CD14-positive monocyte (primary cell): ENCODE measurements around the gene ZDHHC8. TPM values are rescaled to one million over a fixed set of nuclear protein-coding genes. Genes with fewer than 3 reads are reported as not detected.

ENCODE experiments used
- DNase-seq, 3 donors: peaks; one replicate each; pipeline ENCODE4 v3.0.0-alpha.2; 2011 to 2022
- H2AFZ ChIP-seq: 2 replicates; pipeline ENCODE4 v1.6.0; 2012; ENCODE audit warnings: mild to moderate bottlenecking, low read depth, low read length, inconsistent platforms; ENCODE audit not compliant: insufficient read depth, poor library complexity, severe bottlenecking
- H3K27ac ChIP-seq, 2 donors: 1 replicate in 1 of 2; 2 replicates in 1 of 2; pipeline ENCODE4 v1.5.1; 2012 to 2013; ENCODE audit warnings: low read length in 2 of 2, control low read depth in 1 of 2, inconsistent platforms in 1 of 2, low read depth in 1 of 2, mild to moderate bottlenecking in 1 of 2
- H3K27me3 ChIP-seq, 2 donors: one replicate each; pipeline versions ENCODE4 v1.6.0 to v1.6.1; 2011 to 2013; ENCODE audit warnings: low read length in 2 of 2; ENCODE audit not compliant: control insufficient read depth in 2 of 2, insufficient read depth in 2 of 2
- H3K36me3 ChIP-seq, 2 donors: replicated peaks in 1 of 2; 1 replicate in 1 of 2; 2 replicates in 1 of 2; pipeline versions ENCODE4 v1.5.1 to v1.6.1; 2012 to 2013; ENCODE audit warnings: low read length in 2 of 2, control low read depth in 1 of 2, inconsistent platforms in 1 of 2, mild to moderate bottlenecking in 1 of 2; ENCODE audit not compliant: insufficient read depth in 2 of 2, control insufficient read depth in 1 of 2
- H3K4me1 ChIP-seq, 2 donors: 1 replicate in 1 of 2; 2 replicates in 1 of 2; pipeline versions ENCODE4 v1.5.1 to v1.6.1; 2012 to 2013; ENCODE audit warnings: low read length in 2 of 2, control low read depth in 1 of 2, inconsistent platforms in 1 of 2, mild to moderate bottlenecking in 1 of 2, moderate library complexity in 1 of 2; ENCODE audit not compliant: insufficient read depth in 2 of 2, control insufficient read depth in 1 of 2
- H3K4me2 ChIP-seq: replicated peaks from 2 replicates; pipeline ENCODE3; 2012; ENCODE audit warnings: low read length, moderate library complexity, mild to moderate bottlenecking; ENCODE audit not compliant: poor library complexity, severe bottlenecking; ENCODE audit errors: extremely low read depth
- H3K4me3 ChIP-seq, 3 experiments: fragments of 200-600 bp in 1 of 3; sonication (generic) in 1 of 3; replicated peaks in 1 of 3; 1 replicate in 2 of 3; 2 replicates in 1 of 3; pipeline ENCODE4 v1.5.1; 2011 to 2013; ENCODE audit warnings: low read length in 3 of 3, mild to moderate bottlenecking in 3 of 3, control low read depth in 2 of 3, low read depth in 2 of 3, inconsistent platforms in 1 of 3, moderate library complexity in 1 of 3
- H3K79me2 ChIP-seq: 2 replicates; pipeline ENCODE4 v1.6.0; 2012; ENCODE audit warnings: mild to moderate bottlenecking, control low read depth, inconsistent platforms, low read length, moderate library complexity; ENCODE audit not compliant: insufficient read depth
- H3K9ac ChIP-seq: 2 replicates; pipeline ENCODE4 v1.6.0; 2017; ENCODE audit warnings: low read length, mild to moderate bottlenecking; ENCODE audit not compliant: insufficient read depth, poor library complexity, severe bottlenecking
- H3K9me3 ChIP-seq, 2 donors: replicated peaks in 1 of 2; 1 replicate in 1 of 2; 2 replicates in 1 of 2; pipeline versions ENCODE4 v1.5.1 to v1.6.1; 2012 to 2013; ENCODE audit warnings: low read length in 2 of 2, control low read depth in 1 of 2; ENCODE audit not compliant: control insufficient read depth in 1 of 2, insufficient read depth in 1 of 2
- H4K20me1 ChIP-seq: 2 replicates; pipeline ENCODE4 v1.6.0; 2012; ENCODE audit warnings: mild to moderate bottlenecking, low read length, control low read depth, moderate library complexity; ENCODE audit not compliant: insufficient read depth
- H3K27ac Mint-ChIP-seq, 7 donors: one replicate each; pipeline ENCODE4 v1.8.0; 2020; ENCODE audit warnings: mild to moderate bottlenecking in 7 of 7, mixed read lengths in 7 of 7, moderate library complexity in 6 of 7, inconsistent platforms in 2 of 7
- H3K27me3 Mint-ChIP-seq, 3 donors: one replicate each; pipeline ENCODE4 v1.8.0; 2021 to 2022; ENCODE audit warnings: low read depth in 3 of 3, mild to moderate bottlenecking in 3 of 3, mixed read lengths in 3 of 3, moderate library complexity in 3 of 3, inconsistent platforms in 1 of 3
- H3K36me3 Mint-ChIP-seq, 2 donors: one replicate each; pipeline ENCODE4 v1.8.0; 2020; ENCODE audit warnings: mixed read lengths in 2 of 2, inconsistent platforms in 1 of 2, mild to moderate bottlenecking in 1 of 2
- H3K4me1 Mint-ChIP-seq: one replicate; pipeline ENCODE4 v1.8.0; 2020; ENCODE audit warnings: mild to moderate bottlenecking, mixed read lengths
- H3K4me3 Mint-ChIP-seq, 2 donors: one replicate each; pipeline ENCODE4 v1.8.0; 2020; ENCODE audit warnings: mild to moderate bottlenecking in 2 of 2, mixed read lengths in 2 of 2, moderate library complexity in 1 of 2
- H3K9me3 Mint-ChIP-seq, 7 donors: one replicate each; pipeline ENCODE4 v1.8.0; 2020 to 2022; ENCODE audit warnings: mixed read lengths in 7 of 7, mild to moderate bottlenecking in 6 of 7, moderate library complexity in 6 of 7, inconsistent platforms in 2 of 7
- CTCF ChIP-seq: fragments of 200-600 bp; IDR thresholded peaks from one replicate; pipeline ENCODE4 v1.8.0; 2022; ENCODE audit warnings: antibody characterized with exemption, mild to moderate bottlenecking
- whole genome bisulfite sequencing: methylation state at CpG from one replicate; pipeline ENCODE4 v1.1.5; 2013; ENCODE audit warnings: missing lambda C conversion rate; ENCODE audit not compliant: insufficient coverage; 5-methylcytosine and 5-hydroxymethylcytosine counted together
- intact Hi-C, 2 donors: fragments of 100-400 bp; cut with micrococcal nuclease; formaldehyde crosslinking; loops; one replicate each; pipeline versions ENCODE4 v1.15.0 to v1.15.1; 2023
- polyA plus RNA-seq, 3 donors: library from polyadenylated mRNA; depleted of rRNA in 1 of 3; unstranded in 2 of 3; stranded (reverse) in 1 of 3; fragments of 300-500 nt in 2 of 3; fragments of >200 nt in 1 of 3; fragmentation: Illumina TruSeq in 2 of 3; gene quantifications; 1 replicate in 2 of 3; 2 replicates in 1 of 3; pipeline ENCODE4 v1.2.3, GENCODE V29; 2012 to 2021

Gene ZDHHC8
- polyA plus RNA-seq, 3 donors, result 0.73 to 76.3 (median 1.1) TPM

GRCh38 chr22:20111689-20112622 is 19.6 kb upstream of the ZDHHC8 start:
- peak overlapping the region in 4 of 7 donors; percentile 66 to 79 (median 71) for H3K27ac Mint-ChIP-seq
- intact Hi-C loops, result loop anchor here in 1 of 2 donors (10.0 kb wide), 2 partner anchors 87 to 257 kb away; partner anchors contain the start of genes GNB1L, RTL10 and TANGO2
- no peak for DNase-seq

More at GRCh38 chr22:20111689-20112622, 19.6 kb upstream of the ZDHHC8 start:
- Histone ChIP-seq H3K79me2 (peaks cover 32% of the 10 kb centered on the region), H3K27ac (peak overlapping the region in 1 of 2 donors; percentile 26), H3K9me3 (no peaks in the 10 kb centered on the region), H2AFZ (no peak overlapping the region), H3K27me3 (no peaks in the 10 kb centered on the region), H3K4me1 (peaks cover 9 to 16% of the 10 kb centered on the region in 2 donors), H3K36me3 (peaks cover 71 to 86% of the 10 kb centered on the region in 2 donors), H3K9ac (no peak overlapping the region), H3K4me2 (no peak overlapping the region), H4K20me1 (peaks cover 25% of the 10 kb centered on the region), H3K4me3 (no peak overlapping the region)
- Mint-ChIP-seq H3K4me3 (no peak overlapping the region), H3K9me3 (no peaks in the 10 kb centered on the region), H3K4me1 (peaks cover 7% of the 10 kb centered on the region), H3K36me3 (peaks cover 43 to 77% of the 10 kb centered on the region in 2 donors), H3K27me3 (peaks cover 0 to 2% (median 1%) of the 10 kb centered on the region in 3 donors)
- no peak for TF ChIP-seq CTCF
- WGBS, result 94% methylated on average over 3 of the region's 7 CpGs
